CD4-positive, alpha-beta T cell treated with Interleukin-6 for 4 hours (primary cell): ENCODE measurements around the gene STARD5.

Experiments
- DNase-seq: peaks from one replicate; pipeline ENCODE4 v3.0.0-alpha.2; 2020; ENCODE audit warnings: mixed read lengths

Gene STARD5

DNA sequence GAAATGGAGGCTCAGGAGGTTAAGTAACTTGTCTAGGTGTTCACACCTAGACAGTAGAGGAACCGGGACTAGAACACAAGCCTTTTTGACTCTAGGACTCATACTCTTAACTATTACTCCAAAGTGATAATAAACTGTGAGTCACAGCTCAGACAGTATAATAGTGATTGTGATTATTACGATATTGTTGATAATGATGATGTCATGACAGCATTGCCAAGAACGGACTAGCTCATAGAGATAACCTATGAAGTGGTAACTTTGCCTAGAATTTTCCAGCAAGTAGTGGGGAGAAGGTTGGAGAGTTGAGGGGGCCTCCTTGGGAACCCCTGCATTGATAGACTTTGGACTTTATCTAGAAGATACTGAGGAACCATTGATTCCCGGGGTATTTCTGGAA, 34.0 kb downstream of the STARD5 start:
- no peak for DNase-seq

DNA sequence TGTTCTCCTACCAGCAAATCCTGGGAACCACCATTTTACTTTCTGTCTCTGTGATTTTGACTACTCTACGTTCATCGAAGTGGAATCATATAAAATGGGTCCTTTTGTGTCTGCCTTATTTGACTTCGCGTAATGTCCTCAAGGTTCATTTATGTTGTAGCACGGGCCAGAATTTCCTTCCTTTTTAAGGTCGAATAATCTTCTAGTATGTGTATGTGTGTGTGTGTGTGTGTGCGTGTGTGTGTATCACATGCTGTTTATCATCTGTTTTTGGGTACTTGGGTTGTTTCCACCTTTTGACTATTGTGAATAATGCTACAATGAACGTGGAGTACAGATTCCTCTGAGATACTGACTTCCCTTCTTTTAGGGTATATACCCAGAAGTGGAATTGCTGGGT, 35.3 kb downstream of the STARD5 start:
- DNase-seq, result no peak

DNA sequence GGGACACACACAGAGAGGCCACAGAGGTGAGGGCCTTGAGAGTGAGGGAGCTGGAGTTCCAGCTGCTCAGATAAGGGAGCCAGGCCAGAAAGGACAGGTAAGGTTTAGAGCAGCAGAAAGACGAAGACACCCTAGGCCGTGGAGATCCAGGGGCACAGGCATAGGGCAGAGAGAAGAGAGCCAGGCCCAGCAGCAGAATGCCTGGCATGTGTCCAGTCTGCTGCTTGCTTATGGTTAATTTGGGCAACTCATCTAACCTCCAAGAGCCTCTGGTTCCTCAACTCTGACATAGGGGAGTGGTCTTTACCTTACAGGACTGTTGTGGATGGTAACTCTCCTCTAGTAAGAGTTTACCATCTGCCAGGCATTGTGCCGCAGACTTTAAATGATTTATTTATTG, 35.9 kb downstream of the STARD5 start:
- DNase-seq, result no peak

DNA sequence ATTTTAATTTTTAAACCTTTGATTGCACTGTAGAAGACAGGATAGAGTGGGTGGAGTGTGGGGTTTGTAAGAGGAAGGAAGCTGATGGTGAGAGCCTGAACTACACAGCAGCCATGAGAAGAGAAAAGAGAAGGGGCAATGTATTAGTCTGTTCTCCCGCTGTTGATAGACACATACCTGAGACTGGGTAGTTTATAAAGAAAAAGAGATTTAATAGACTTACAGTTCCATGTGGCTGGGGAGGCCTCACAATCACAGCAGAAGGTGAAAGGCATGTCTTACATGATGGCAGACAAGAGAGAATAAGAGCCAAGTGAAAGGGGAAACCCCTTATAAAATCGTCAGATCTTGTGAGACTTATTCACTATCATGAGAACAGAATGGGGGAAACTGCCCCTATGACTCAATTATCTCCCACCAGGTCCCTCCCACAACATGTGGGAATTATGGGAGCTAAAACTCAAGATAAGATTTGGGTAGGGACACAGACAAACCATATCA, 37.3 kb downstream of the STARD5 start:
- peak; percentile 42 for DNase-seq

DNA sequence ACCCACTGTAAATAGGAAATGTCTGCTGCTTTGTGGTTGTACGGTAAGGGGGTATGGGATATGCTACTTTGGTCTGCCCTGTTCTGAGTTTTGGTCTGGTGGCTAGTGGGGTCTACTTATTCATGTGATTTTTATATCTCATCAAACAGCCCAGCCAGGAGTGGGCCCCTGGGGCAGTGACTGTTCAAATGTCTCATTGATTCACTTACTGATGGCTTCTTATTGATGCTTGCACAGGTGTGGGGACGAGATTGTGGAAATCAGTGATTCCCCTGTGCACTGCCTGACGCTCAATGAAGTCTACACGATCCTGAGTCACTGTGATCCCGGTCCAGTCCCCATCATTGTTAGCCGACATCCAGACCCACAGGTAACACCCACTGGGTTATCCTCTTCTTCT, 38.5 kb downstream of the STARD5 start:
- no peak for DNase-seq

DNA sequence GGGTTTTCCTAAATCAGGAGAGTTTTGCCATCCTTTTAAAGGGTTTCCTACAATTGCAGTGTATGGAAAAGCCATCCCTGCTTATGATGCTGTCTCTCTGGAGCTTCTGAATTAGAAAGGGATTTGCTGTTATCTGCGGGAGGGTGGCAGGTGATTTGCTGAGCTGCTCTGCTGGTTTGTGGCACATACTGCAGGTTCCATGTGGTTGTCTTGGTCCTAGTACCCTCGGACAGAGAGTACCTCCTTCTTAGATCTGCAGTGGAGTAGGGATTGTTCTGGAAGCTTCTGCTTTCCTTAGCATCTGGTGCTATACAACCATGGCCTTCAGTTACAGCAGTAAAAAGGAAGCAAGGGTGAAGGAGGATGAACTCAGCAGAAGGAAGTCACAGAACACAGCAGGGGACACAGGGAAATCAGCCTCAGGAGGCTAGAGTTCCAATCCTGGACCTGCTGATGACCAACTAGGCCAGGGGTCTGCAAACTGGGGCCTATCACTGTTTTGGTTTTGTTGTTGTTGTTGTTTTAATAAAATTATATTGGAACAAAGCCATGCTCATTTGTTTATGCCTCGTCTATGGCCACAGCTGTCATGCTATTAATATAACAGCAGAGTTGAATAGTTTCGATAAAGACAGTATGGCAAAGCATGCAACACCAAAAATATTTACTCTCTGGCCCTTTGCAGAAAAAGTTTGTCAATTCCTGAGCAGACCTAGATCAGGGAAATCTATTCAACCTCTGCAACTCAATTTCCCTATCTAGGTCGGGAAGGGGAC, 39.5 kb downstream of the STARD5 start:
- no peak for DNase-seq

DNA sequence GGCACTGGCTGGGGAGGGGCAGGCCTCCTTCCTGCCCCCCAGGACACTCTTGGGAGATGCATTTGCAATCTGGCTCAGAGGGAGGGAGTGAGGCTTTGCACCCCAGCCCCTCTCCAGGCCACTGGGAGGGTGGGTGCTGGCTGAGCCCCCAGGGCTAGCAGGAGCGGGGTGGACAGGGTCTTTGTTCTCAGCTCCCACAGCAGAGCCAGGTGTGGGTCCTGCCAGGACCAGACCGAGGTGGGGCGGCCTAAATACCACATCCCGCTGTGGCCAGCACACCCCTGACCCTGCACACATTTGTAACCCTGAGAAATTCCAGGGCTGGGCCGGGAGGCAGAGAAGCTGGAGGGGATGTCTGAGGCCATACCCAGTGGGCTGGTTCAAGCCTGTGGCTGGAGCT, 41.0 kb downstream of the STARD5 start:
- DNase-seq, result no peak

DNA sequence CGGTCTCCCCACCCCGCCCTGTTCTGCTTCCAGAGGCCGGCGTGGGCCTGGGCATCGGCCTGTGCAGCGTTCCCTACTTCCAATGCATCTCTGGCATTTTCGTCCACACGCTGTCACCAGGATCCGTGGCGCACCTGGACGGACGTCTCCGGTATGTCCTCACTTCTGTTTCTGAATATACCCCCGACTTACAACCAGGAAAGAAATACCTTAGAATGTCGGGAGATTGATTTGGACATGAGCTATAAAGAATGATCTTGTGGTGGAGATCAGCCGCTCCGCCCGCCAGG, 41.4 kb downstream of the STARD5 start:
- no peak for DNase-seq

DNA sequence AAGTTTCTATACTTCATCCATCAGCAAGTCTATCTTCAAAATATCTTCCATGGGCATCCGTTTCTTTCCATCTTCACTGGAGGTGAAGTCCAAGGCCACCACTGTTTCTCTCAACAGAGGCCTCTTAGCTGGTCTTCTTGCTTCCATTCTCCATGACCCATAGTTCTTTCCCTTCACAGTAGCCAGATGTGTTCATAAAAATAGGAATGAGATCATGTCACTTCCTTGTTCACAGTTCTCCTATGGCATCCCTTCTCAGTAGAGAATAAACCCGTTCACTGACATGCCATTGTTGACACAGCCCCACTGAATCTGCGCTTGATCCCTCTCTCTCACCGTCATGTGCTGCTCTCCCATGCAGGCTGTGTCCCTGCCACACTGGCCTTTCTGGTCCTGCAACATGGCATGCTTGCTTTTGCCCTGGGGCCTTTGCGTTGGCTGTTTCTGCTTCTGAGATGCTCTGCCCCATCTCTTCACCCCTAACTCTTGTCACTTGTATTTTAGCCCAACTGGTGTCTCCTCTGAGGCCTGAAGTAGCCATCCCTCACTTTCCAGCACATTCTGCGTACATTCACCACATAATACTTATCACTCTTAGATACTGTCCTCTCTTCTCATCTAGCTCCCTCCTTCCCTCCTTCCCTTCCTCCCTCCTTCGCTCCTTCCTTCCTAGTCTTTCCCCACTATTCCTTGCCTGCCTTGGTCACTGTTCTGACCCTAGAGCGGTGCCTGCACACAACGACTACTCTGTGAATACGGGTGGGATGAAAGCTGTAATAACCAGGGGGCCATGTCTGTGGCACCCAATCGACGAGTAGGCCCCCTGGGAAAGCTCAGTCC, 42.0 kb downstream of the STARD5 start:
- DNase-seq, result no peak

DNA sequence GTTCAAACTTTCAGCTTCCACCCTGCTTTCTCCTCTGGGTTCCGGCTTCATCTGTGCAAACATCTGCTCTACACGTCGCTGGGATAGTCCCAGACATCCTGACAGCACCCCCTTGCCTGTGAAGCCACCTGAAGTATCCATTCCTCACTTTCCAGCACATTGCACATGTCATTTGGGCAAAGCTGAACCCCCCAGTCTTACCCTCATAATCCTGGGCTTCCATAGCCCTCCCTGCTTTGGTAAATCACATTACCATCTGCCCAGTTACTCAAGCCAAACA, 42.5 kb downstream of the STARD5 start:
- no peak for DNase-seq

DNA sequence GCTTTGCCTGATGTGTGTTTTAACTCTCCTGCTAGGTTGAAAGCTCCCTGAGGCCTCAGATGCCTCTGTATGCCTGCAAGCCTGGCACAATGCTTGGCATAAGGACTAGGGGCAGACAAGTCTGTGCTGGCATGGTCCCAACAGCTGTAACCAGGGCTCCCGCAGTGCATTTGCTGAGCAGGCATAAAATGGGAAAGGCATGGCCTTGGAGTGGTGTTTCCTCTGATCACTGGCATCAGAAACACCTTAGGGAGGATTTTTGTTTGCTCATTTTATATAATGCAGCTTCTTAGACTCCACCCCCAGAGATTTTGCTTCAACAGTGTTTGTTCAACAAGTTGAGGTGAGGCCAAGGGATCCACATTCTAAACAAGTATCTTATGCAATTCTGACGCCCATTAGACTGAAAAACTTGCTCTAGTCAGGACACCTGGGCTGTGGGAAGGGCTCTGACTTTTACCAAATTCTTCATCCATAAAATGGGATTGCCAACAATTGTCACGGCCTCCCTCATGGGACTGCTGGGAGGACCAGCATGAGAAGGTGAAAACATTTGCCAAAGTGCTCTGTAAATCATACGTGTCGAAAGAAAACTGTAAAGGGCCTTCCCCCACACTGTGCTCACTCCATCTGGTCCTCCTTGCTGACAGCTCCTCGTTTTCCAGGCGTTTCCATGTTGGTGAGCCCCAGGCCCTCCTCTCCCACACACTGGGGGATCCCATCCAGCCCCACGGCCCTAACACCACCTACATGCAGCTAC, 43.1 kb downstream of the STARD5 start:
- no peak for DNase-seq

DNA sequence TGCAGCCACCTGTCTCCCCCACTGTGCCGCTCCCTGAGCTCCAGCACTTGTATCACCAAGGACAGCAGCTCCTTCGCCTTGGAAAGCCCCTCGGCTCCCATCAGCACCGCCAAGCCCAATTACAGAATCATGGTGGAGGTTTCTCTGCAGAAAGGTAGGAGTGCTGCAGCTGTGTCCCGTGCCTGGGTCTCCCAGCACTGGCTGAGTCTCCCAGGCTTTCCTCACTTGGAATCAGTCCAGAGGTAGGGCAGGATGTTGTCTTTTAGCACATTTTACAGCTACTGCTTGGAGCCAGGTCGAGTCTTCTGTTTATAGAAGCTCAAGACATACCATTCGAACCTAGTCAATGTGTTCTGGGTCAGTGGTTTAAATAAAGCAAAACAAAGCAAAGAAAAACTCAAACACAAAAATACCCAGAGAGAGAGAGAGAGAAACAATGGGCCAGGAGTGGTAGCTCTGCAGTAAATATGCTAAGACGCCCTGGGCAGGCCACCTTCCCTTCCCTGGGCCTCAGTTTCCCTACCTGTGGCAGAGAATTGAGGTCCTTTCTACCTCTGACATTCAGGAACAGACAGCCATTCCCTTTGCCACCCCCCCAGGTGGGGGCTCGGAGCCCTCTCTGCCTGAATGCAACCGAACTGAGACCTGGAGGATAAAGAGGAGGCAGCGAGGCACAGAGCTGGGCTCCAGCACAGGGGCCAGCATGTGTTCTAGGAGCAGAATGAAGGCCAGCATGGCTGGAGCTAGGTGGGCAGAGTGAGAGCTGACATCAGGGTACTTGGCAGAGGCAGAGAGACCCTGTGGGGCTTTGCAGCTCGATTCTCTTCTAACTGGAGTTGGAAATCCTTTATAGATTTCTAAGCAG, 44.1 kb downstream of the STARD5 start:
- DNase-seq, result no peak

DNA sequence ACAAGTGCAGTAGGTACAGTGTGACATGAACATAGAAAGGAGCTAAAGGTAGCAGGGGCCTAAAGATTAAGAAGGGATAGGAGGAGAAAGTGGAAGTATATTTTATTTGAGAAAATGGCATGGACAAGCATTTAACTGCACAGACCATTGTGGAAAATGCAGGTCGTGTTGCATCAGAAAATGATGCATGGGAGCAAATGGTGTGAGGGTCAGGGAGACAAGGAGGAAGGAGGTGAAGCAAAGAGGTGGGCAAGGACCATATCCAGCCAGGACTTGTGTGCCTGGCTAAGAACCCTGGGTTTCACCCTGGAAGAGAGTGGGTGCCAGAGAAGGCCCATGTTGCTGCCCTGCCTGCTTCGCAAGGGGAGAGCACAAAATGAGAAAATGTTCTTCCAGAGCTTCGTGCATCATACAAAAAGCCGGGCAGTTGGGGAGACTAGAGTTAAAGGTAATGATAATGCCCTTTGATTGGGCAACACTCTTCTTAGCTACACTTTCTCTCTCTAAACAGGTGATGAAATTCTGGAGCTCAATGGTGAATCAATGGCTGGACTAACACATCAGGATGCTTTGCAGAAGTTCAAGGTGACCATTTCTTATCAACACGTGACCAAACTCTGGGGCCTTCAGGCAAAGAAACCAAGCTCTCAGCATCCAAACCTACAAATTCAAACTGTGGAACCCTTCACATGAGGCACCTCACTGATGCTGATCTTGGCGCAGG, 45.5 kb downstream of the STARD5 start:
- DNase-seq, result no peak

DNA sequence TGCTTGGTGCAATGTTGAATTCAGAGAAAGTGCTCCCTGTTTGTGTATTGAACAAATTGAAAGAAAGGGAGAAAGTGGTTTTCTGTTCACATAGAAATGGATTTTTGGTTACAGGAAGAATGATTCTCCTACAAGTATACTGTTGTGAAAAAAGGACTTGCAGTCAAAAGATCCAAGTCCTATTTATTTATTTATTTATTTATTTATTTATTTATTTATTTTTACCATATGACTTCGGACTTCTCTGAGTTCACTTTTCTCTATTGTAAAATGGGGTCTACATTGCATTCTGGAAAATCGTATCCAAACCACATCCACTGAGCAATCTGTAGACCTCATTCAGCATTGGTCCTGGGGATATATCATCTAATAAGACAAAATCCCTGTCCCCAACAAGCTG, 46.1 kb downstream of the STARD5 start:
- DNase-seq, result no peak

DNA sequence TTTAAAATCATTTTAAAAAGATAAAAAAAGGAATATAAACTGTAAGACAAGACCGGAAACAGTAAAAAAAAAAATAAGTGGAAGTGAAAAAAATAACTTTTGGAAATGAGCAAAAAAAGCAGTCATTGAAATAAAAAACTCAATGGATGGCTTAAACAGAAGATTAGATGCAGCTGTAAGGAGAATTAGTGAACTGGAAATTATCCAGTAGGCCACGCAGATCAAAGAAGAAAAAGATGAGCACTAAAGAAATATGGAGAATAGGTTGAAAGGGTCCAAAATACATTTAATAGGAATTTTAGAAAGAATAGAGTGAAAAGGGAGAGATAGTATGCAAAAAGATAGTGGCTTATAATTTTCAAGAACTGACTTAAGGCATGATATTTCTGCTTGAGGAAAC, 47.0 kb downstream of the STARD5 start:
- no peak for DNase-seq

DNA sequence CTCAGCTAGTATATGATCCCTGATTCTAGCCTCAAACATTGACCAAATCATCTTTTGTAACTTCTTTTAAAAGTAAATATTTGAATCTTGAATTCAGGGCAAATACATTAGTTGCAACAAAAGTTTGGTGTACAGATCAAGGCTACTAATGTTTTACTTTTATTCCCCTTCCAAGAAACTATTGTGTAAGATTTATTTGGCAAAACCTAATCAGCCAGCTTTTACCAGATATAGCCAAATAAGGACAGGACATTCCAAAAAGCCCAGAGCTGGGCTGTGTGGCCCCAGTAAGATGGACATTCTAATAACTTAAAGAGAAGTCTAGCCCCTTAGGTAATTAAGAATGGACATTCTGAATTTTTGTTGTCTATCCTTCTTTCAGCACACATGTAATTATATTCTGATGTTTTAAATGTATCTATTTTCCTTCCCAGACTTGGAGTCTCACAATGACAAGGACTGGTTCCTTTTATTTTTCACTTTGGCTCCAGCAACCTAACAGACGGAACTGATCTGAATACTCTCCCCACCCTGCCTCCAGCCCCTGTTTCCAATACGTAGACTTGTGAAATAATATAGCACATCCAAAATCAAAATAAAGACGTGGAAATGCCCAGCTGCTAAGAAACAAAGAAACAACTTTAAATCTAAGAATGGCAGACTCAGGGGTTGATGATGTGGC, 48.1 kb downstream of the STARD5 start:
- DNase-seq, result no peak

DNA sequence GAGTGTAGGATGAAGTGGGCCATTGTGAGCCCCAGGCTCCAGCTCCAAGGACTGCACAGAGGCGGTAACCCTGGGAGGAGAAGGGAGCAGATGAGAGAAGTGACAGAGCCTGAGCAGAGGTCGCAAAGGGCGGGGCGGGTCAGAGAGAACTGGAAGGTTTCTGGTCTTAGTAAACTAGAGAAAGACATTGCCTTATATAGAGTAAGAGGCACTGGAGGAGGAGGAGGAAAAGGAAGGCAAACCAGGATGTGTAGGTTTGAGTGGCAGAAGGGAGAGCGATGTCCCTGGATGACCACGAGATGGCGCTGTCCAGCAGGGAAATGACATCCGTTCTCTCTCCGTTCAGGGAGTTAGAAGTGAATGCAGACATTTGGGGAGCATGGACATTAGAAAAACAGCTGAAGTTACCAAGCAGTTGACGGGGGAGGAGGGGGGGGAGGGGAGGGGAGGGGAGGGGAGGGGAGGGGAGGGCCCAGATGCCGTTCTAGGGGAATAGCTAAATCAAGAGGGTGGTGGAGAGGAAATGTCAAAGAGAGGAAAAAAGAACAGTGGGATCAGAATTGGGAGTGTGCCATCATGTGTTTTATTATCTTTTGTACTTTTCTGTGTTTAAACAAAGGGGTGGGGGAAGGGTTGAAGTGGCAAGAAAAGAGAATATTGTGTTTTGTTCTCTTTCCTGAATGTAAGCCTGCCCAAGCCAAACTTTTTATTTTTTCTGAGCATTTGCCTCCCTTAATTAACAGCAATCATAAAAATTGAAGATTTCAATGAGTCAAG, 48.8 kb downstream of the STARD5 start:
- peak; percentile 87 for DNase-seq

DNA sequence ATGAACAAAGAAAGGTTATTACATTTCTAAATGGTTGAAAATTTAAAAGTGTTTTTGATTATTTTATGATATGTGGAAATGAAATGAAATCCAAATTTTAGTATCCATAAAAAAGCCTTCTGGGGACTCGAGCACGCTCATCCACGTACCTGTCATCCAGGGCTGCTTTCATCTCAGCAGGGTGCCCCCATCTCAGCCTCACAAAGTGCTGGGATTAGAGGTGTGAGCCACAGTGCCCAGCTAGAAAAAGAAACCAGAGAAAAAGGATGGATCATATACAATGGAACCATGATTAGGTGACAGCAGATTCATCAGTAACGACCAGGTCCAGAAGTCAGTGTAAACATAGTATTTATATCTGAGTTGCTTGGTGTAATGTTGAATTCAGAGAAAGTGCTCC, 49.7 kb downstream of the STARD5 start:
- DNase-seq, result no peak

DNA sequence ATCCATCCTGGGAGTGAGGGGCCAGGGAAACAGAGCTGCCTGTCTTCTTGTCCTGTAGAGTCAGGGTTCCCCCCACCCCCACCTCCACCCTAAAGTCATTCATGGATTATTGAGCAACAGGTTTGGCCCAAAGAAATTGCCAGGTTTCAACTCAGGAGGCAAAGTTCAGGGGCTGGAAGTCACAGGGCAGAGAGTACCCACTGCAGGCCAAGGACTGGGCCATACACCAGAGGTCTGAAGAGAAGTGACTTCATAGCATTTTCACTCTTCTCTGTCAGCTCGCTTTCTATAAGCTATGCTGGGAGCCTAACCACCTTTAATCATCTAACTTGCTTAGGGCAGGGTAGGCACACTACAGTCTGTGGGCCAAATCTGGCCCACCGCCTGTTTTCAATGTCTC, 50.1 kb downstream of the STARD5 start:
- no peak for DNase-seq

DNA sequence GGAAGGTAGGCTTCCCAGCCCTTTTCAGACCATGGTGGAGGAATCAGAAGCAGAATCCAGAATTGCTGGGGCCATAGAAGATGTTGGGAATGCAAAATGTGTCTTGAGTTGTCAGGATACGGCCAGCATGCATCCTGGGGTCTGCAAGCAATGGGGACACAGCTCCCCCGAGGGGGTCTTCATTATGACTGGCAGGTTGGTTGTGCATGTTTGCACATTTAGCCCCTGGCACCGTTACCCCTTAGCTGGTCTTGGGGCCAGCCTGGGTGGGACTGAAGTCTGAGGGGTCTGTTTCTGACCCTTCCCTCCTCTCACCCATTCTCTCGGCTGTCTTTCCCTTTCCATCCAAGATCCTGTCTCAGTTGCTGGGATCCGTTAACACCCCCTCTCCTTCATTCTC, 50.7 kb downstream of the STARD5 start:
- DNase-seq, result no peak
